BJ (cell line): ENCODE data around the gene A2ML1. TPM values are rescaled to one million over a fixed set of nuclear protein-coding genes. Genes with fewer than 3 reads are reported as not detected.
A peak's percentile ranks its signal among the peaks of the same experiment; 100 is the strongest.
"Not testable (repeated sequence)": the region's sequence is repeated elsewhere in the genome, so short reads cannot be mapped to it uniquely, and the experiment has no call there.

Source experiments
- CTCF ChIA-PET: fragments of 350-600 bp; formaldehyde crosslinking; extraction: SDS; loops from one replicate; lab custom pipeline; 2021; ENCODE audit warnings: antibody characterized with exemption, inconsistent platforms; lab: Yijun Ruan, JAX
- POLR2A ChIA-PET: fragments of 300-600 bp; sonication (Branson Sonifier 250); formaldehyde crosslinking; extraction: SDS; loops from one replicate; lab custom pipeline; 2021; ENCODE audit warnings: antibody characterized with exemption; lab: Charles Lee
- DNase-seq: peaks from one replicate; pipeline ENCODE4 v3.0.0-alpha.2; 2011; ENCODE audit warnings: low read depth
- H3K27me3 ChIP-seq: 2 replicates; pipeline ENCODE4 v1.6.0; 2011; ENCODE audit warnings: low read length; ENCODE audit not compliant: control insufficient read depth, insufficient read depth
- H3K36me3 ChIP-seq: 2 replicates; pipeline ENCODE4 v1.5.1; 2011; ENCODE audit warnings: low read length; ENCODE audit not compliant: control insufficient read depth, insufficient read depth
- H3K4me3 ChIP-seq: 2 replicates; pipeline ENCODE4 v1.5.1; 2011; ENCODE audit warnings: low read depth, mild to moderate bottlenecking, control low read depth, low read length
- CTCF ChIP-seq: IDR thresholded peaks from 2 replicates; pipeline ENCODE4 v1.5.1; 2011; ENCODE audit warnings: low read depth, mild to moderate bottlenecking, control low read depth, inconsistent platforms, low read length, moderate library complexity; ENCODE audit not compliant: insufficient read depth
- polyA plus RNA-seq: library from polyadenylated mRNA; depleted of rRNA; stranded (reverse); fragments of >200 nt; gene quantifications from 2 replicates; pipeline ENCODE4 v1.2.3, GENCODE V29; 2011

Gene A2ML1
- polyA plus RNA-seq, 1 experiment = not detected

- CTCF ChIA-PET = no interaction called here
- no peak overlapping the region for H3K4me3 ChIP-seq
- no peak for DNase-seq
- POLR2A ChIA-PET = no interaction called here
- no peaks in the 10 kb centered on the region for H3K36me3 ChIP-seq
- no peaks in the 10 kb centered on the region for H3K27me3 ChIP-seq
- no peak for TF ChIP-seq CTCF
Observed at GRCh38 chr12:8796831-8797626, 25.4 kb upstream of the A2ML1 start.

GRCh38 chr12:8801213-8801612, 21.2 kb upstream of the A2ML1 start:
- H3K4me3 ChIP-seq, H3K36me3 ChIP-seq, H3K27me3 ChIP-seq, CTCF ChIA-PET, POLR2A ChIA-PET, DNase-seq: not testable (repeated sequence)

- DNase-seq, H3K27me3 ChIP-seq, H3K36me3 ChIP-seq, H3K4me3 ChIP-seq, POLR2A ChIA-PET, CTCF ChIA-PET: not testable (repeated sequence)
Observed at GRCh38 chr12:8804833-8805232, 17.6 kb upstream of the A2ML1 start.

- DNase-seq, POLR2A ChIA-PET, H3K36me3 ChIP-seq, H3K4me3 ChIP-seq, H3K27me3 ChIP-seq, CTCF ChIA-PET: not testable (repeated sequence)
Observed at GRCh38 chr12:8805487-8805886, 16.9 kb upstream of the A2ML1 start.

GRCh38 chr12:8807084-8807483, 15.3 kb upstream of the A2ML1 start:
- CTCF ChIA-PET, H3K27me3 ChIP-seq, POLR2A ChIA-PET, H3K36me3 ChIP-seq, H3K4me3 ChIP-seq: not testable (repeated sequence)
- peak; percentile 11 for DNase-seq

GRCh38 chr12:8810112-8810511, 12.3 kb upstream of the A2ML1 start:
- H3K36me3 ChIP-seq, DNase-seq, H3K27me3 ChIP-seq, H3K4me3 ChIP-seq, POLR2A ChIA-PET: not testable (repeated sequence)
- CTCF ChIA-PET = interaction anchor here (0.6 to 1.3 kb wide), 2 partner anchors 13 to 21 kb away, joined by 3 to 11 read pairs; no protein-coding TSS in a partner anchor

GRCh38 chr12:8813572-8814357, 8.7 kb upstream of the A2ML1 start:
- no peak for TF ChIP-seq CTCF
- Histone ChIP-seq H3K36me3 (no peaks in the 10 kb centered on the region), H3K27me3 (no peaks in the 10 kb centered on the region), H3K4me3 (no peak overlapping the region)
- POLR2A ChIA-PET = no interaction called here
- DNase-seq = no peak
- CTCF ChIA-PET = no interaction called here
